ENCODE data around the gene TUBD1.

The TUBD1 gene

DNA sequence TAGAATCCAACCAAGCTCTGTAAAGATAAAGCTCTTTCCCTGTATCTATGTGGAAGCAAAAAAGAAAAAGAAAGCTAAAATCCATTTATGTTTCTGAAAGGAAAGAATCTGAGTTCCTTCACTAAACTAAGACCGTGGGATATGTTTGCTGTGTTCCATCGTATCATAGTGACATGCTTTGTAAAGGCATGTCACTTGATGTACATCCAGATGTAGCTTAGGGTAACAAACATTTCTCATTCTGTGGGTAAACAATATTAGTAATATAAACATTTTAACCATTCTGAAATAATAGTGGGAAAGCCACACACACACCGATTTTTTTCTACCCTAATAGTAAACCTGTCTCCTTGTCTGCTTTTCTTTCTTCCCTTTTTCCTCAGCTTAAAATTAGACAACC, 78.1 kb downstream of the TUBD1 start:
- no peak for DNase-seq

DNA sequence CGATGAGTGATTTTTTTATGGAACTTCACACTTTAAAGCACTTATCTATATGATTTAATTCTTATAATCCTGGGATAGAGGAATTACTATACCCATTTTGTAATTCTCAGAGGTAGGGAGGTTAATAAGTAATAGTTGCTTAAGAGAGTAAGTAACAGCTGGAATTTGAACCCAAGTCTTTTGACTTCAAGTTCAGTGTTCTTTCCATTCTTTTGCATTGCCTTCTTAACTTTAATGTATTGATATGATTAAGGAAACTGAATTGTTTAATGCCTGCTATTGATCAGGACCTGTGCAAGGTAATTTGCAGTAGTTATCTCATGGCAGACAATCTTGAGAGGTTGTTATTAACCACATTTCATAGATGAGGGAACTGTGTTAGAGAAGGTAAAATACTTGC, 78.5 kb downstream of the TUBD1 start:
- DNase-seq = no peak

GRCh38 chr17:59812139-59812538, 80.6 kb downstream of the TUBD1 start:
- no peak for DNase-seq

DNA sequence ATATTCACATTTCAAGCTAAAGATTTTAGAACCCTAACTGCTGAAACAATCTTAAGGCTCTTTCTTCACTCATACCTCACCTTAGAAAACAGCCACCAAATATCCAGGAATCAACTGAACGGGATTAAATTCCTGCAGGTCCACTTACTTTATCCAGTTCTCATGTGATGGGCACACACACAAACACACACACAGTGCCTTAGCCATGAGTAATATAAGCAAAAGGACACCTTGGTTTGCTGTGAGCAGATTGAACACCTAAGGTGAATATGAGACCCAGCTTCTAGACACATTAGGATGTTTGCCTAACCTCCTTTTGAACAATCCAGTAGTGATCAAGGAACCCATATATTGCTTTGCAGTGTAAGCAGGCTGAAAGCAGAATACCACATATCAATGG, 81.5 kb downstream of the TUBD1 start:
- no peak for DNase-seq

GRCh38 chr17:59810894-59811153, 81.9 kb downstream of the TUBD1 start:
- DNase-seq = no peak
